Mesenchymal stem cell (in vitro differentiated cells and primary cell): ENCODE data around the gene ARHGAP5.

ENCODE experiments used
- DNase-seq: peaks from one replicate; pipeline ENCODE4 v3.0.0-alpha.2; 2013
- H2AFZ ChIP-seq: one replicate; pipeline ENCODE4 v1.6.1; 2013; ENCODE audit warnings: low read depth, mild to moderate bottlenecking, control low read depth, inconsistent platforms, low read length, moderate library complexity
- H2AK5ac ChIP-seq: 2 replicates; pipeline ENCODE4 v1.6.1; 2013; ENCODE audit warnings: low read length, moderate library complexity, mild to moderate bottlenecking, inconsistent platforms; ENCODE audit not compliant: severe bottlenecking
- H2BK120ac ChIP-seq: one replicate; pipeline ENCODE4 v1.6.1; 2013; ENCODE audit warnings: low read depth, mild to moderate bottlenecking, inconsistent platforms, low read length, moderate library complexity
- H2BK12ac ChIP-seq, 2 experiments: one replicate each; pipeline ENCODE4 v1.6.1; 2013; ENCODE audit warnings: inconsistent platforms in 2 of 2, low read length in 2 of 2, mild to moderate bottlenecking in 2 of 2, moderate library complexity in 2 of 2, control low read depth in 1 of 2
- H2BK15ac ChIP-seq: one replicate; pipeline ENCODE4 v1.6.1; 2013; ENCODE audit warnings: mild to moderate bottlenecking, low read depth, inconsistent platforms; ENCODE audit not compliant: poor library complexity, severe bottlenecking
- H2BK5ac ChIP-seq: 2 replicates; pipeline ENCODE4 v1.6.1; 2013; ENCODE audit warnings: low read depth, mild to moderate bottlenecking, low read length, control low read depth, inconsistent platforms; ENCODE audit not compliant: poor library complexity, severe bottlenecking
- H3K14ac ChIP-seq, 2 experiments: one replicate each; pipeline ENCODE4 v1.6.1; 2013; ENCODE audit warnings: inconsistent platforms in 2 of 2, low read length in 2 of 2, control low read depth in 1 of 2, mild to moderate bottlenecking in 1 of 2, moderate library complexity in 1 of 2
- H3K18ac ChIP-seq, 2 experiments: one replicate each; pipeline ENCODE4 v1.6.1; 2013; ENCODE audit warnings: inconsistent platforms in 2 of 2, low read length in 2 of 2, control low read depth in 1 of 2, low read depth in 1 of 2, mild to moderate bottlenecking in 1 of 2
- H3K23ac ChIP-seq, 2 experiments: one replicate each; pipeline ENCODE4 v1.6.1; 2013; ENCODE audit warnings: inconsistent platforms in 2 of 2, low read length in 2 of 2, mild to moderate bottlenecking in 2 of 2, moderate library complexity in 2 of 2, control low read depth in 1 of 2
- H3K27ac ChIP-seq: 2 replicates; pipeline ENCODE4 v1.5.1; 2013; ENCODE audit warnings: mild to moderate bottlenecking, moderate library complexity, low read length, control low read depth, inconsistent platforms; ENCODE audit not compliant: poor library complexity, severe bottlenecking
- H3K27me3 ChIP-seq, 2 experiments: 2 replicates each; pipeline versions ENCODE4 v1.6.1 to v1.7.0; 2013; ENCODE audit warnings: low read length in 2 of 2, mild to moderate bottlenecking in 2 of 2, moderate library complexity in 2 of 2, control low read depth in 1 of 2, inconsistent platforms in 1 of 2; ENCODE audit not compliant: control insufficient read depth in 1 of 2, insufficient read depth in 1 of 2
- H3K36me3 ChIP-seq, 2 experiments: 2 replicates each; pipeline versions ENCODE4 v1.6.1 to v1.7.0; 2013; ENCODE audit warnings: low read length in 2 of 2, control low read depth in 1 of 2, inconsistent platforms in 1 of 2, low read depth in 1 of 2, mild to moderate bottlenecking in 1 of 2; ENCODE audit not compliant: insufficient read depth in 2 of 2, control insufficient read depth in 1 of 2
- H3K4ac ChIP-seq, 2 experiments: one replicate each; pipeline ENCODE4 v1.6.1; 2013; ENCODE audit warnings: inconsistent platforms in 2 of 2, low read length in 2 of 2, mild to moderate bottlenecking in 2 of 2, moderate library complexity in 2 of 2, control low read depth in 1 of 2, low read depth in 1 of 2
- H3K4me1 ChIP-seq: 2 replicates; pipeline ENCODE4 v1.6.1; 2013; ENCODE audit warnings: low read depth, low read length, control low read depth; ENCODE audit not compliant: control insufficient read depth, insufficient read depth
- H3K4me2 ChIP-seq: 2 replicates; pipeline ENCODE4 v1.6.1; 2013; ENCODE audit warnings: low read length, mild to moderate bottlenecking, inconsistent platforms; ENCODE audit not compliant: poor library complexity, severe bottlenecking
- H3K4me3 ChIP-seq, 2 experiments: 2 replicates each; pipeline versions ENCODE4 v1.5.1 to v1.7.0; 2013; ENCODE audit warnings: low read length in 2 of 2, mild to moderate bottlenecking in 2 of 2, control low read depth in 1 of 2, low read depth in 1 of 2; ENCODE audit not compliant: insufficient read depth in 1 of 2
- H3K79me1 ChIP-seq: replicated peaks from 2 replicates; pipeline ENCODE4 v1.6.1; 2013; ENCODE audit warnings: mild to moderate bottlenecking, control low read depth, low read length, inconsistent platforms; ENCODE audit not compliant: poor library complexity, severe bottlenecking
- H3K9ac ChIP-seq: 2 replicates; pipeline ENCODE4 v1.7.0; 2013; ENCODE audit warnings: mild to moderate bottlenecking, low read length, moderate library complexity
- H3K9me3 ChIP-seq: 2 replicates; pipeline ENCODE4 v1.7.0; 2013; ENCODE audit warnings: mild to moderate bottlenecking, low read length; ENCODE audit not compliant: control insufficient read depth
- H4K8ac ChIP-seq: one replicate; pipeline ENCODE4 v1.6.1; 2013; ENCODE audit warnings: inconsistent platforms, mild to moderate bottlenecking, low read length, moderate library complexity
- H4K91ac ChIP-seq: one replicate; pipeline ENCODE4 v1.6.1; 2013; ENCODE audit warnings: mild to moderate bottlenecking, low read length, inconsistent platforms
- WGBS: methylation state at CpG from one replicate; pipeline ENCODE4 v1.1.7; 2013; ENCODE audit warnings: mixed read lengths; 5-methylcytosine and 5-hydroxymethylcytosine counted together

The ARHGAP5 gene

GRCh38 chr14:32047791-32048190 lies 29.3 kb upstream of the ARHGAP5 start:
- no peak overlapping the region for H4K8ac ChIP-seq
- H2AFZ ChIP-seq, result no peak overlapping the region
- no peaks in the 10 kb centered on the region for H3K79me1 ChIP-seq
- no peaks in the 10 kb centered on the region for H3K36me3 ChIP-seq
- no peak overlapping the region for H3K4ac ChIP-seq
- no peak overlapping the region for H3K4me2 ChIP-seq
- 57% methylated on average over 2 of the region's 2 CpGs for WGBS
- no peak overlapping the region for H3K18ac ChIP-seq
- no peaks in the 10 kb centered on the region for H3K27me3 ChIP-seq
- no peak overlapping the region for H4K91ac ChIP-seq
- no peak overlapping the region for H2BK120ac ChIP-seq
- no peak overlapping the region for H2BK12ac ChIP-seq
- H3K23ac ChIP-seq, result no peak overlapping the region
- H2BK5ac ChIP-seq, result no peak overlapping the region
- H2AK5ac ChIP-seq, result no peak overlapping the region
- DNase-seq, result peak; percentile 6
- no peaks in the 10 kb centered on the region for H3K9me3 ChIP-seq
- no peak overlapping the region for H3K27ac ChIP-seq
- no peak overlapping the region for H2BK15ac ChIP-seq
- no peak overlapping the region for H3K9ac ChIP-seq
- H3K4me3 ChIP-seq, result no peak overlapping the region
- H3K14ac ChIP-seq, result no peak overlapping the region
- H3K4me1 ChIP-seq, result no peaks in the 10 kb centered on the region

GRCh38 chr14:32049361-32050088 lies 27.6 kb upstream of the ARHGAP5 start:
- Histone ChIP-seq H2AFZ (no peak overlapping the region), H3K4me2 (no peak overlapping the region), H3K23ac (no peak overlapping the region)

GRCh38 chr14:32050878-32051277 lies 26.2 kb upstream of the ARHGAP5 start:
- H3K79me1 ChIP-seq, result no peaks in the 10 kb centered on the region
- H3K27ac ChIP-seq, result no peak overlapping the region
- H3K18ac ChIP-seq, result no peak overlapping the region
- H3K4me1 ChIP-seq, result no peaks in the 10 kb centered on the region
- no peak overlapping the region for H2AFZ ChIP-seq
- H3K9ac ChIP-seq, result no peak overlapping the region
- no peak overlapping the region for H4K8ac ChIP-seq
- no peak overlapping the region for H3K4me2 ChIP-seq
- H2AK5ac ChIP-seq, result no peak overlapping the region
- no peaks in the 10 kb centered on the region for H3K9me3 ChIP-seq
- no peak overlapping the region for H3K4me3 ChIP-seq
- H3K14ac ChIP-seq, result no peak overlapping the region
- H3K23ac ChIP-seq, result no peak overlapping the region
- H4K91ac ChIP-seq, result no peak overlapping the region
- H2BK5ac ChIP-seq, result no peak overlapping the region
- H2BK12ac ChIP-seq, result no peak overlapping the region
- H2BK120ac ChIP-seq, result no peak overlapping the region
- H3K36me3 ChIP-seq, result no peaks in the 10 kb centered on the region
- no peak for DNase-seq
- no peak overlapping the region for H3K4ac ChIP-seq
- H3K27me3 ChIP-seq, result no peaks in the 10 kb centered on the region
- no peak overlapping the region for H2BK15ac ChIP-seq

More at GRCh38 chr14:32049361-32050088, 27.6 kb upstream of the ARHGAP5 start:
- Histone ChIP-seq H2BK120ac (no peak overlapping the region), H2BK12ac (no peak overlapping the region), H4K91ac (no peak overlapping the region), H3K4me3 (no peak overlapping the region), H2BK15ac (no peak overlapping the region), H3K36me3 (no peaks in the 10 kb centered on the region), H3K27ac (no peak overlapping the region), H3K9me3 (no peaks in the 10 kb centered on the region), H3K14ac (no peak overlapping the region), H3K4me1 (no peaks in the 10 kb centered on the region), H4K8ac (no peak overlapping the region), H2BK5ac (no peak overlapping the region), H3K9ac (no peak overlapping the region), H2AK5ac (no peak overlapping the region), H3K4ac (no peak overlapping the region), H3K27me3 (no peaks in the 10 kb centered on the region), H3K18ac (no peak overlapping the region), H3K79me1 (no peaks in the 10 kb centered on the region)
- no peak for DNase-seq
- 91% methylated on average over 3 of the region's 4 CpGs for WGBS

- Histone ChIP-seq H3K9ac (no peak overlapping the region), H3K79me1 (no peaks in the 10 kb centered on the region), H3K14ac (no peak overlapping the region), H3K4me2 (no peak overlapping the region), H3K4me1 (no peaks in the 10 kb centered on the region), H2BK120ac (no peak overlapping the region), H2AK5ac (no peak overlapping the region), H3K18ac (no peak overlapping the region), H3K4ac (no peak overlapping the region), H3K4me3 (no peak overlapping the region), H2AFZ (no peak overlapping the region), H3K27ac (no peak overlapping the region), H4K91ac (no peak overlapping the region), H3K23ac (no peak overlapping the region), H3K9me3 (no peaks in the 10 kb centered on the region), H4K8ac (no peak overlapping the region), H3K27me3 (no peaks in the 10 kb centered on the region), H3K36me3 (no peaks in the 10 kb centered on the region), H2BK5ac (no peak overlapping the region), H2BK12ac (no peak overlapping the region), H2BK15ac (no peak overlapping the region)
- 96% methylated on average over 3 of the region's 5 CpGs for WGBS
- no peak for DNase-seq
Measured at GRCh38 chr14:32054536-32054935, 22.6 kb upstream of the ARHGAP5 start.
